ENCODE results near the gene DHX34. TPM values are rescaled to one million over a fixed set of nuclear protein-coding genes. Genes with fewer than 3 reads are reported as not detected.
A peak's percentile ranks its signal among the peaks of the same experiment; 100 is the strongest.

Gene DHX34
- total and polyA plus RNA-seq, 9 of the 15 experiments (the other 6 are each of a cell fraction or from before 2014, with no cell fraction given): 0.36 to 42.0 (median 15.0) TPM

GRCh38 chr19:47422417-47423163 lies 73.5 kb downstream of the DHX34 start:
- 0 out of 2 replicates have a peak, but pooled peaks cover 6% of the 10 kb centered on the region for H4K20me1 ChIP-seq (replicated peaks; ENCODE audit: control insufficient read depth, insufficient read depth, low read length)
- no peak overlapping the region for H3K9ac ChIP-seq (ENCODE audit: insufficient read depth in 1 of 2, low read depth in 2 of 2, low read length in 2 of 2)
- no peaks in the 10 kb centered on the region; the same call in 1 of the 2 replicates for H3K9me3 ChIP-seq (replicated peaks; ENCODE audit: control insufficient read depth, insufficient read depth, low read depth, low read length)
- no peak overlapping the region for H3K4me3 ChIP-seq
- H3K4me1 ChIP-seq (replicated peaks in 1 of 2; ENCODE audit: control insufficient read depth in 2 of 2, insufficient read depth in 2 of 2, low read length in 2 of 2): peaks cover 6 to 46% of the 10 kb centered on the region in 2 experiments; a peak in 4 of 5 replicates
- WGBS (ENCODE audit: insufficient coverage, low coverage, missing lambda C conversion rate): 0% methylated on average over 1 of the region's 1 CpG
- H2AFZ ChIP-seq (ENCODE audit: low read depth, low read length): no peak overlapping the region
- no TSS peak for BruUV-seq (replicated peaks)
- no peaks in the 10 kb centered on the region for H3K9me1 ChIP-seq (ENCODE audit: control insufficient read depth, insufficient read depth, low read length)
- in situ Hi-C loops (cut with MboI) (no loop called here), intact Hi-C loops (cut with micrococcal nuclease) (no loop called here)
- no peaks in the 10 kb centered on the region for H3K79me2 ChIP-seq (ENCODE audit: control insufficient read depth, insufficient read depth, low read length)
- no peak for ATAC-seq
- DNase-seq (ENCODE audit: extremely low read depth in 1 of 4, low spot score in 3 of 4): no peak
- peaks cover 41 to 48% of the 10 kb centered on the region in 2 experiments; a peak in 4 of 5 replicates for H3K27me3 ChIP-seq (ENCODE audit: control insufficient read depth in 2 of 2, insufficient read depth in 2 of 2, low read length in 2 of 2)
- H3K4me2 ChIP-seq (ENCODE audit: insufficient read depth, low read length): no peak overlapping the region; the same call in 1 of the 2 replicates
- TF ChIP-seq RBM17 (IDR thresholded peaks at IDR 0.05; ENCODE audit: borderline replicate concordance, low read depth, low read length) (no peak), MBD1 (CRISPR knock-in tag; IDR thresholded peaks at IDR 0.05) (no peak), CC2D1A (IDR thresholded peaks at IDR 0.05) (0 out of 2 replicates have a peak, but pooled peaks have one; percentile 39), ZNF263 (CRISPR knock-in tag; IDR thresholded peaks at IDR 0.05; ENCODE audit: borderline replicate concordance) (peak; percentile 22; the same call in 1 of the 2 replicates), ZBED1 (IDR thresholded peaks at IDR 0.05) (no peak), ZNF124 (CRISPR knock-in tag; IDR thresholded peaks at IDR 0.05) (no peak), ZNF253 (CRISPR knock-in tag; conservative IDR thresholded peaks at IDR 0.05) (no peak), XRCC4 (IDR thresholded peaks at IDR 0.05; ENCODE audit: extremely low read depth, insufficient read depth, insufficient read length) (no peak), DPF2 (IDR thresholded peaks at IDR 0.05) (0 out of 2 replicates have a peak, but pooled peaks have one; percentile 17), ZNF512 (tag; IDR thresholded peaks at IDR 0.05) (peak; percentile 66), GTF2F1 (IDR thresholded peaks at IDR 0.05; ENCODE audit: low read depth, low read length) (no peak), MAFG (tag; conservative IDR thresholded peaks at IDR 0.05) (no peak), PTRF (tag; IDR thresholded peaks at IDR 0.05) (no peak)
- FAIRE-seq: no peak
- POLR2A ChIA-PET: no interaction called here
- no peak overlapping the region for H3K27ac ChIP-seq (ENCODE audit: extremely low read depth, low read depth, low read length)
- no peaks in the 10 kb centered on the region for H3K36me3 ChIP-seq (ENCODE audit: control insufficient read depth, insufficient read depth, low read length)
- CTCF ChIA-PET (ENCODE audit: low intra/inter-chr PET ratio): no interaction called here
